Measurements from ENCODE around the gene TAF15.
A peak's percentile ranks its signal among the peaks of the same experiment; 100 is the strongest.

Gene TAF15

GRCh38 chr17:35768797-35769196, 40.5 kb upstream of the TAF15 start:
- peaks cover 6% of the 10 kb centered on the region for H3K4me1 ChIP-seq (ENCODE audit: insufficient read depth, low read length, severe bottlenecking)
- no peaks in the 10 kb centered on the region for H3K9me2 ChIP-seq (ENCODE audit: low read depth, low read length)
- no peaks in the 10 kb centered on the region for H3K79me2 ChIP-seq (ENCODE audit: insufficient read depth, low read length)
- no peaks in the 10 kb centered on the region for H3K9me3 ChIP-seq (ENCODE audit: low read length)
- no peak for TF ChIP-seq EZH2 (IDR thresholded peaks at IDR 0.05; ENCODE audit: borderline replicate concordance, low read length)
- no peak for TF ChIP-seq CTCF (IDR thresholded peaks at IDR 0.05; ENCODE audit: low read length)
- no peak overlapping the region for H3K4me2 ChIP-seq (ENCODE audit: low read length)
- H3K9ac ChIP-seq (ENCODE audit: low read length), result no peak overlapping the region
- H3K36me3 ChIP-seq (ENCODE audit: insufficient read depth, low read length), result no peaks in the 10 kb centered on the region
- no peaks in the 10 kb centered on the region for H4K20me1 ChIP-seq (ENCODE audit: insufficient read depth, low read length)
- no peak overlapping the region for H3K27ac ChIP-seq (ENCODE audit: low read depth, low read length, poor library complexity, severe bottlenecking)
- H3K27me3 ChIP-seq (ENCODE audit: insufficient read depth, low read length), result 0 out of 2 replicates have a peak, but pooled peaks cover 5% of the 10 kb centered on the region
- H3F3A ChIP-seq (ENCODE audit: insufficient read depth, low read length), result no peaks in the 10 kb centered on the region
- no peak overlapping the region for H3K4me3 ChIP-seq (ENCODE audit: low read depth, low read length, poor library complexity, severe bottlenecking)
- no peak overlapping the region for H2AFZ ChIP-seq (ENCODE audit: low read length)

GRCh38 chr17:35769895-35770486, 39.3 kb upstream of the TAF15 start:
- Histone ChIP-seq H3K9ac (ENCODE audit: low read length) (no peak overlapping the region), H3K79me2 (ENCODE audit: insufficient read depth, low read length) (no peaks in the 10 kb centered on the region), H3K9me3 (ENCODE audit: low read length) (no peaks in the 10 kb centered on the region), H3K36me3 (ENCODE audit: insufficient read depth, low read length) (no peaks in the 10 kb centered on the region), H3K4me2 (ENCODE audit: low read length) (no peak overlapping the region), H3K27ac (ENCODE audit: low read depth, low read length, poor library complexity, severe bottlenecking) (no peak overlapping the region), H4K20me1 (ENCODE audit: insufficient read depth, low read length) (no peaks in the 10 kb centered on the region), H3K4me1 (ENCODE audit: insufficient read depth, low read length, severe bottlenecking) (peaks cover 2% of the 10 kb centered on the region), H2AFZ (ENCODE audit: low read length) (no peak overlapping the region), H3K27me3 (ENCODE audit: insufficient read depth, low read length) (0 out of 2 replicates have a peak, but pooled peaks cover 5% of the 10 kb centered on the region), H3K4me3 (ENCODE audit: low read depth, low read length, poor library complexity, severe bottlenecking) (no peak overlapping the region), H3F3A (ENCODE audit: insufficient read depth, low read length) (no peaks in the 10 kb centered on the region), H3K9me2 (ENCODE audit: low read depth, low read length) (no peaks in the 10 kb centered on the region)
- peak; percentile 32; the same call in 1 of the 2 replicates for TF ChIP-seq CTCF (IDR thresholded peaks at IDR 0.05; ENCODE audit: low read length)
- TF ChIP-seq EZH2 (IDR thresholded peaks at IDR 0.05; ENCODE audit: borderline replicate concordance, low read length), result no peak

GRCh38 chr17:35773129-35773528, 36.2 kb upstream of the TAF15 start:
- H3K9ac ChIP-seq (ENCODE audit: low read length), result no peak overlapping the region
- H3K27ac ChIP-seq (ENCODE audit: low read depth, low read length, poor library complexity, severe bottlenecking), result no peak overlapping the region
- 0 out of 2 replicates have a peak, but pooled peaks cover 5% of the 10 kb centered on the region for H3K27me3 ChIP-seq (ENCODE audit: insufficient read depth, low read length)

More at GRCh38 chr17:35773129-35773528, 36.2 kb upstream of the TAF15 start:
- H3K4me3 ChIP-seq (ENCODE audit: low read depth, low read length, poor library complexity, severe bottlenecking), result no peak overlapping the region
- H2AFZ ChIP-seq (ENCODE audit: low read length), result no peak overlapping the region
- no peaks in the 10 kb centered on the region for H3K9me3 ChIP-seq (ENCODE audit: low read length)
- no peaks in the 10 kb centered on the region for H3F3A ChIP-seq (ENCODE audit: insufficient read depth, low read length)
- H4K20me1 ChIP-seq (ENCODE audit: insufficient read depth, low read length), result no peaks in the 10 kb centered on the region
- H3K79me2 ChIP-seq (ENCODE audit: insufficient read depth, low read length), result no peaks in the 10 kb centered on the region
- TF ChIP-seq EZH2 (IDR thresholded peaks at IDR 0.05; ENCODE audit: borderline replicate concordance, low read length), result no peak
- TF ChIP-seq CTCF (IDR thresholded peaks at IDR 0.05; ENCODE audit: low read length), result no peak
- H3K9me2 ChIP-seq (ENCODE audit: low read depth, low read length), result no peaks in the 10 kb centered on the region
- H3K4me2 ChIP-seq (ENCODE audit: low read length), result no peak overlapping the region
- no peaks in the 10 kb centered on the region for H3K36me3 ChIP-seq (ENCODE audit: insufficient read depth, low read length)
- H3K4me1 ChIP-seq (ENCODE audit: insufficient read depth, low read length, severe bottlenecking), result no peaks in the 10 kb centered on the region

Data from OCI-LY1 (cell line).